Measurements from ENCODE around the gene RGS10.

RGS10 gene

GRCh38 chr10:119495545-119495944, 47.0 kb downstream of the RGS10 start:
- DNase-seq, result no peak

- DNase-seq, result no peak
Measured at GRCh38 chr10:119495021-119495505, 47.5 kb downstream of the RGS10 start.

- no peak for DNase-seq
Measured at GRCh38 chr10:119494236-119495020, 48.1 kb downstream of the RGS10 start.

GRCh38 chr10:119493155-119493554, 49.4 kb downstream of the RGS10 start:
- no peak for DNase-seq

GRCh38 chr10:119491966-119492757, 50.4 kb downstream of the RGS10 start:
- DNase-seq, result no peak

- no peak for DNase-seq
Measured at GRCh38 chr10:119489991-119490326, 52.6 kb downstream of the RGS10 start.

- no peak for DNase-seq
Measured at GRCh38 chr10:119488675-119489074, 53.8 kb downstream of the RGS10 start.

- DNase-seq, result no peak
Measured at GRCh38 chr10:119483839-119484238, 58.7 kb downstream of the RGS10 start.

- DNase-seq, result no peak
Measured at GRCh38 chr10:119483001-119483400, 59.5 kb downstream of the RGS10 start.

- DNase-seq, result no peak
Measured at GRCh38 chr10:119481781-119482426, 60.6 kb downstream of the RGS10 start.

GRCh38 chr10:119480667-119481066, 61.9 kb downstream of the RGS10 start:
- no peak for DNase-seq

GRCh38 chr10:119479532-119479931, 63.0 kb downstream of the RGS10 start:
- DNase-seq, result no peak

GRCh38 chr10:119478811-119479341, 63.6 kb downstream of the RGS10 start:
- no peak for DNase-seq

GRCh38 chr10:119478111-119478802, 64.3 kb downstream of the RGS10 start:
- no peak for DNase-seq

- DNase-seq, result no peak
Measured at GRCh38 chr10:119477444-119477843, 65.1 kb downstream of the RGS10 start.

GRCh38 chr10:119474606-119475005, 67.9 kb downstream of the RGS10 start:
- DNase-seq, result no peak

GRCh38 chr10:119473771-119474170, 68.7 kb downstream of the RGS10 start:
- DNase-seq, result no peak

GRCh38 chr10:119470920-119471702, 71.4 kb downstream of the RGS10 start:
- DNase-seq, result no peak

GRCh38 chr10:119469846-119470245, 72.7 kb downstream of the RGS10 start:
- no peak for DNase-seq

GRCh38 chr10:119469325-119469707, 73.2 kb downstream of the RGS10 start:
- no peak for DNase-seq

- DNase-seq, result no peak
Measured at GRCh38 chr10:119468542-119469324, 73.8 kb downstream of the RGS10 start.

Measured in effector CD8-positive, alpha-beta T cell (primary cell).